ENCODE data around the gene LRP5.

DNA sequence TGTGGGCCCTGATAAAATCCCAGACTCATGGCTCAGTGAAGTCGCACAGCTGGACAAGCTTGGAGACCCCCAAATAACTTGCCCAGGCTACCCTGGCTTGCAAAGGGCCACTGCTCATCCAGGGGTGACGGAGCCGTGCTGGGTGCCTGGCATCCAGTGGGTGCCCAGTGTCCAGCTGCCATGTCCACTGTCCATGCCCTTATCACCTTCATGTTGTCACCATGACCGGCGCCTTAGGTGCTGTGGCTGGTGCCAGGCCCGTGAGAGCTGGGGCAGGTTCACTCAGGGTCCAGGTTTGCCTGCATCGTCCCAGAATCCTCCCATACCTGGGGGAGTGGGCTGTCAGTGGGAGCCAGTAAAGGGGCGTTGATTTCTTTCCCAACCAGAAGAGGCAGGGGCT is 57.4 kb downstream of the LRP5 start:
- TF ChIP-seq, protein P1, sequence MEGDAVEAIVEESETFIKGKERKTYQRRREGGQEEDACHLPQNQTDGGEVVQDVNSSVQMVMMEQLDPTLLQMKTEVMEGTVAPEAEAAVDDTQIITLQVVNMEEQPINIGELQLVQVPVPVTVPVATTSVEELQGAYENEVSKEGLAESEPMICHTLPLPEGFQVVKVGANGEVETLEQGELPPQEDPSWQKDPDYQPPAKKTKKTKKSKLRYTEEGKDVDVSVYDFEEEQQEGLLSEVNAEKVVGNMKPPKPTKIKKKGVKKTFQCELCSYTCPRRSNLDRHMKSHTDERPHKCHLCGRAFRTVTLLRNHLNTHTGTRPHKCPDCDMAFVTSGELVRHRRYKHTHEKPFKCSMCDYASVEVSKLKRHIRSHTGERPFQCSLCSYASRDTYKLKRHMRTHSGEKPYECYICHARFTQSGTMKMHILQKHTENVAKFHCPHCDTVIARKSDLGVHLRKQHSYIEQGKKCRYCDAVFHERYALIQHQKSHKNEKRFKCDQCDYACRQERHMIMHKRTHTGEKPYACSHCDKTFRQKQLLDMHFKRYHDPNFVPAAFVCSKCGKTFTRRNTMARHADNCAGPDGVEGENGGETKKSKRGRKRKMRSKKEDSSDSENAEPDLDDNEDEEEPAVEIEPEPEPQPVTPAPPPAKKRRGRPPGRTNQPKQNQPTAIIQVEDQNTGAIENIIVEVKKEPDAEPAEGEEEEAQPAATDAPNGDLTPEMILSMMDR (IDR thresholded peaks at IDR 0.05): no peak
- no peak for TF ChIP-seq POLR2AphosphoS5 (IDR thresholded peaks at IDR 0.05)
- TF ChIP-seq POLR2A (IDR thresholded peaks at IDR 0.05): no peak
- TF ChIP-seq EP300 (IDR thresholded peaks at IDR 0.05): no peak
